Right cardiac atrium (tissue), 5 donors: ENCODE measurements around the gene TPTE. TPM values are rescaled to one million over a fixed set of nuclear protein-coding genes. Genes with fewer than 3 reads are reported as not detected.
"Not testable (repeated sequence)": the region's sequence is repeated elsewhere in the genome, so short reads cannot be mapped to it uniquely, and the experiment has no call there.

ENCODE experiments used
- ATAC-seq, 2 donors: fragments of 200-7000 bp; cut with Tn5 transposase; one replicate each; pipeline versions ENCODE4 v1.8.0 to v1.9.1; 2020; ENCODE audit warnings: moderate library complexity in 2 of 2, mild to moderate bottlenecking in 1 of 2
- DNase-seq, 3 donors: peaks; one replicate each; pipeline ENCODE4 v3.0.0-alpha.2; 2020
- H3K27ac ChIP-seq: one replicate; pipeline ENCODE4 v1.5.1; 2013; ENCODE audit warnings: mild to moderate bottlenecking, low read length, control low read depth, moderate library complexity
- H3K27me3 ChIP-seq: one replicate; pipeline ENCODE4 v1.6.1; 2013; ENCODE audit not compliant: control insufficient read depth, insufficient read depth
- H3K4me1 ChIP-seq: one replicate; pipeline ENCODE4 v1.6.1; 2013; ENCODE audit warnings: low read length; ENCODE audit not compliant: control insufficient read depth, insufficient read depth
- H3K4me3 ChIP-seq: one replicate; pipeline ENCODE4 v1.5.1; 2013; ENCODE audit warnings: low read length, control low read depth
- H3K9me3 ChIP-seq: one replicate; pipeline ENCODE4 v1.6.1; 2013; ENCODE audit warnings: low read length; ENCODE audit not compliant: control insufficient read depth
- WGBS: extraction: QIAGEN DNeasy Blood & Tissue Kit; methylation state at CpG from one replicate; pipeline ENCODE4 v1.1.7; 2013; 5-methylcytosine and 5-hydroxymethylcytosine counted together
- intact Hi-C, 4 donors: fragments of 100-400 bp; cut with DNase I; formaldehyde crosslinking; loops; one replicate each; pipeline versions ENCODE4 v1.11.0 to v1.14.0; 2022 to 2023
- long read RNA-seq, 4 donors: library from polyadenylated mRNA; unstranded; transcript quantifications; one replicate each; pipeline ENCODE4 v2.0.0, GENCODE V29; 2020 to 2021
- polyA plus RNA-seq: library from polyadenylated mRNA; stranded (reverse); fragments of 200-250 nt; gene quantifications from one replicate; pipeline ENCODE4 v1.2.3, GENCODE V29; 2013
- total RNA-seq, 4 donors: library from RNA; stranded (reverse); fragmentation: NEBNext Ultra II Directional; extraction: Animal tissue kit (Norgen Biotek cat#: 25700); gene quantifications; one replicate each; pipeline ENCODE4 v1.2.1, GENCODE V29; 2021
- donor health status: healthy with polysubstance abuse.
- donor health status: DM: no; HTN: yes; CAD: no.
- donor health status: DM: no; HTN: no; CAD: no.
- donor health status: DM: no; HTN: yes; CAD: no; lungs with severe emphysema.
- donor health status: DM: yes; HTN: yes; CAD: no.

The TPTE gene
- total RNA-seq (not detected), polyA plus RNA-seq (not detected)
- long read RNA-seq, donor 1 = 0 reads
- long read RNA-seq, donor 2 = 0 reads
- long read RNA-seq, donor 3 = 0 reads
- long read RNA-seq, donor 4 = 0 reads

- intact Hi-C loops = no loop called here
- no peaks in the 10 kb centered on the region for H3K4me1 ChIP-seq
- H3K9me3 ChIP-seq = no peaks in the 10 kb centered on the region
- H3K27me3 ChIP-seq = no peaks in the 10 kb centered on the region
- peak; percentile 38 to 54 for ATAC-seq
- H3K4me3 ChIP-seq = no peak within 1 kb of the TSS
- WGBS = 51% methylated on average over 66 of the region's 66 CpGs
- peak in 2 of 3 donors; percentile 32 to 58 for DNase-seq
- no peak within 1 kb of the TSS for H3K27ac ChIP-seq
Measured at GRCh38 chr21:10521091-10521598, at the start of gene TPTE. Gene TPTE, plus strand, starts transcription at chr21:10521583. Its CDS starts 17,141 bp downstream, at chr21:10538724.

- ATAC-seq, H3K27ac ChIP-seq, H3K4me3 ChIP-seq, H3K4me1 ChIP-seq, intact Hi-C loops, H3K27me3 ChIP-seq, H3K9me3 ChIP-seq: not testable (repeated sequence)
- peak in 1 of 3 donors; percentile 37 for DNase-seq
Measured at GRCh38 chr21:10471999-10472398, 49.4 kb upstream of the TPTE start.

GRCh38 chr21:10477794-10478193 is 43.6 kb upstream of the TPTE start:
- intact Hi-C loops, H3K27me3 ChIP-seq, H3K4me3 ChIP-seq, H3K9me3 ChIP-seq, H3K4me1 ChIP-seq, H3K27ac ChIP-seq: not testable (repeated sequence)
- ATAC-seq = peak; percentile 42 to 49
- WGBS = 52% methylated on average over 7 of the region's 7 CpGs
- peak in 2 of 3 donors; percentile 24 to 40 for DNase-seq

- H3K4me3 ChIP-seq, H3K4me1 ChIP-seq, intact Hi-C loops, H3K9me3 ChIP-seq, H3K27ac ChIP-seq, H3K27me3 ChIP-seq: not testable (repeated sequence)
- DNase-seq = peak in 1 of 3 donors; percentile 49
- 37% methylated on average over 4 of the region's 4 CpGs for WGBS
- peak; percentile 62 to 81 for ATAC-seq
Measured at GRCh38 chr21:10479875-10480274, 41.5 kb upstream of the TPTE start.

GRCh38 chr21:10484864-10485263 is 36.5 kb upstream of the TPTE start:
- intact Hi-C loops, H3K4me3 ChIP-seq, H3K27me3 ChIP-seq, ATAC-seq, H3K4me1 ChIP-seq, H3K27ac ChIP-seq, H3K9me3 ChIP-seq: not testable (repeated sequence)
- peak in 1 of 3 donors; percentile 16 for DNase-seq
- WGBS = 54% methylated on average over 2 of the region's 3 CpGs

GRCh38 chr21:10490453-10490852 is 30.9 kb upstream of the TPTE start:
- H3K27me3 ChIP-seq, ATAC-seq, H3K9me3 ChIP-seq, H3K4me1 ChIP-seq, H3K4me3 ChIP-seq, H3K27ac ChIP-seq, intact Hi-C loops, DNase-seq: not testable (repeated sequence)
- WGBS = 53% methylated on average over 3 of the region's 3 CpGs

- intact Hi-C loops = no loop called here
- H3K9me3 ChIP-seq = no peaks in the 10 kb centered on the region
- H3K27ac ChIP-seq = no peak overlapping the region
- ATAC-seq (no peak), DNase-seq (no peak)
- no peaks in the 10 kb centered on the region for H3K4me1 ChIP-seq
- no peaks in the 10 kb centered on the region for H3K27me3 ChIP-seq
- H3K4me3 ChIP-seq = no peak overlapping the region
- 60% methylated on average over 6 of the region's 6 CpGs for WGBS
Measured at GRCh38 chr21:10511116-10511515, 10.3 kb upstream of the TPTE start.

GRCh38 chr21:10516889-10517288 is 4.5 kb upstream of the TPTE start:
- DNase-seq, ATAC-seq, H3K4me3 ChIP-seq, H3K4me1 ChIP-seq, H3K27me3 ChIP-seq, H3K27ac ChIP-seq, H3K9me3 ChIP-seq, intact Hi-C loops: not testable (repeated sequence)
- WGBS = 78% methylated on average over 3 of the region's 3 CpGs

- DNase-seq, H3K4me3 ChIP-seq, H3K9me3 ChIP-seq, H3K27me3 ChIP-seq, intact Hi-C loops, H3K4me1 ChIP-seq, H3K27ac ChIP-seq, ATAC-seq: not testable (repeated sequence)
- 70% methylated on average over 10 of the region's 10 CpGs for WGBS
Measured at GRCh38 chr21:10517904-10518303, 3.5 kb upstream of the TPTE start.

- intact Hi-C loops, H3K4me3 ChIP-seq, H3K9me3 ChIP-seq, H3K27ac ChIP-seq, H3K27me3 ChIP-seq, H3K4me1 ChIP-seq: not testable (repeated sequence)
- peak; percentile 45 to 58 for ATAC-seq
- 57% methylated on average over 74 of the region's 75 CpGs for WGBS
- peak in 2 of 3 donors; percentile 35 to 63 for DNase-seq
Measured at GRCh38 chr21:10521835-10522500, 585 bp downstream of the TPTE start.

GRCh38 chr21:10539956-10540355 is 18.6 kb downstream of the TPTE start:
- ATAC-seq = no peak
- Histone ChIP-seq H3K27ac (no peak overlapping the region), H3K4me1 (no peaks in the 10 kb centered on the region), H3K27me3 (no peaks in the 10 kb centered on the region), H3K9me3 (no peaks in the 10 kb centered on the region), H3K4me3 (no peak overlapping the region)
- intact Hi-C loops = no loop called here
- 60% methylated on average over 3 of the region's 3 CpGs for WGBS
- no peak for DNase-seq
